GM10847 (cell line): ENCODE data around the gene FOXN4.

Experiments used
- POLR2A ChIP-seq: IDR thresholded peaks from 2 replicates; pipeline ENCODE4 v1.6.1; 2011; ENCODE audit not compliant: insufficient read length; ENCODE audit errors: extremely low read depth

The FOXN4 gene

GRCh38 chr12:109291521-109292341 is 17.4 kb downstream of the FOXN4 start:
- TF ChIP-seq POLR2A: no peak

GRCh38 chr12:109291117-109291516 is 18.0 kb downstream of the FOXN4 start:
- no peak for TF ChIP-seq POLR2A

DNA sequence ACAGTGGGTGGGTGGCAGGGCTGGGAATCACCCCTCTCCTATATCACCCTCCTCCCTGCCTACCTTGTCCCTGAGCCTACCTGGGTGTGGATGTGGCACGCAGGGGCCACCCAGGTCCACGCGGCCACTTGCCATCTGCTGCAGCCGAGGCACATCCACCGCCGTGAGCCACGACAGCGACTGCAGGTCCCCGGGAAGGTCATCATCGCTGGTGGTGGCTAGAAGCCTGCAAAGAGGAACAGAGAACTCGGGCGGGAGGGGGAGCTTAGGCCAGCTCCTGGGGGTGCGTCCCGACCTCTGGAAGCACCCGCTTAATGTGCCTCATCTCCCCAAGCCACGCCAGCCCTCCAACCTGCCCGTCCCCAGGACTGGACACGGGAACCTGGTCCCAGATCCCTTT is 19.0 kb downstream of the FOXN4 start:
- TF ChIP-seq POLR2A: no peak

DNA sequence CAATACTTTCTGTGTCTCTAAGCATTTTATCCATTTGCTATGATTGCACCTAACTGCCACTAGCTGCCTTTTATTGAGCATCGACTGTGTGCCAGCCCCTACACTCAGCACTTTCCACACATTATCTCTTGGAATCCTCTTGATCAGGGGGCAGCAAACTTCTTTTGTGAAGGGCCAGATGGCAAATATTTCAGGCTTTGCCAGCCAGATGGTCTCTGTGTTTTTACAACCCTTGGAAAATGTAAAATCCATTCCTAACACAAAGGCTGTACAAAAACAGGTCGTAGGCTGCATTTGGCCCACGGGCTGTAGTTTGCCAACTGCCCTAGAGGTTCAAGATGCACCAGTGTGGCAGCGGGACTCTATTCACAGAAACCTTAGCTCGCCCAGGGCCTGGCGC is 19.5 kb downstream of the FOXN4 start:
- TF ChIP-seq POLR2A: no peak

DNA sequence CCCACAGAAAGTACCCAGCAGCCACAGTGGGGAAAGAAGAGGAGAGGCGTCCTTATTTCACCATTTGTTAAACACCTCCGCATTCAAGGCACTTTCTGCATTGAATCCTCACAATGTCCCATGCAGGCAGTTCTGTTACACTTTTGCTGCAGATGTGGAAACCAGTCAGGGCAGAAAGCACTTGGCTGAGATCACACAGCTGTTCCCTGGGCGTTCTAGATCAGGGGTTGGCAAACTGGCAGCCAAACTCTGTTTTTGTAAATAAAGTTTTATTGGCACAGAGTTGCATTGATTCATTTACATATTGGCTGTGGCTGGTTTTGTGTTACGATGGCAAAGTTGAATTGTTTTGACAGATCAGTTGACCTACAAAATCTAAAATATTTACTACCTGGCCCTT is 20.1 kb downstream of the FOXN4 start:
- TF ChIP-seq POLR2A: no peak

- no peak for TF ChIP-seq POLR2A
Observed at GRCh38 chr12:109288571-109288970, 20.5 kb downstream of the FOXN4 start.

DNA sequence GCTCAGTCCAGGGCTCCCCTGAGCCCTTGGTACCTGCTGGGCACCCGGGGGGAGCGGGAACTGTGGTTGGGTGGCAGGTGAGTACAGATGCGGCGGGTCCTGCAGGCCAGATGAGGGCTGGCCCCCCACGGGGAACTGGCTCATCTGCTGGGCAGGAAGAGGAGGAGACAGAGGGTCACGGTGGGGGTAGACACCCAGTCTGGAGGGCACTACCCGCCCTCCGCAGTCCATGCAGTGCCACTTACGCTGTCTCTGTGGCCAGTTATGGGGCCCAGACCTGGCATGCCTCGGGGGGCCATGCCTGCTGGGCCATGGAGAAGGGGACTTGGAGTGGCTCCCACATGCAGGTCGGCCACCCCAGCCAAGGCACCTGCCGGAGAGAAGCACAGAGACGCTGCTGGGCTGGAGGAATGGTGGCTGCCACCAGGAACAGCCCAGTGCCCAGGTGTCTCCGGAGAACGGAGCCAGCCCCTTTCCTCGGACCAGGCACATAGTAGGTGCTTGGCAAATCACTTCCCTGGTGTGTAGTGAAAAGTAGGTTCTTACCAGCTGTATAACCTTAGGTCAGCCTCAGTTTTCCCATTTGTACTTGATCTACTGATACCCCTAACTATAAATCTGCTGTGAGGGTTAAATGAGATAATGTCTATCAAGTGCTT is 21.1 kb downstream of the FOXN4 start:
- no peak for TF ChIP-seq POLR2A

- no peak for TF ChIP-seq POLR2A
Observed at GRCh38 chr12:109287181-109287580, 21.9 kb downstream of the FOXN4 start.

DNA sequence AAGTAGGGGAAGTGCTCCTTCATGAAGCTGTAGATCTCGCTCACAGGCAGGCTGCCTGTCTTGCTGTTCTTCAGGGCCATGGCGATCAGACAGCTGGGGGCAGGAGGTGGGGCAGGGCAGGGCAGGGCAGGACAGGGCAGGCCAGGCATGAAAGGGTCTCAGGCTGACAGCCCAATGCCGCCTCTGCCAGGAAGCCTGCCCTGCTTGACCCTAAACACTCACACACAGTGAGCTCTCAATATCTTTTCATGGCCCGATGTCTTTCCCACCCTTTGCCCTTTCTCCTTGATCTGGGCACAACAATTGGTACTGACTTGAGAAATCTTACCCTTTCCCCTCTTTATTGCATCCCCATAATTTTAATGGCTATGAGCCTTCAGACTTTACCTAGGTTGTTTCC is 22.4 kb downstream of the FOXN4 start:
- no peak for TF ChIP-seq POLR2A

DNA sequence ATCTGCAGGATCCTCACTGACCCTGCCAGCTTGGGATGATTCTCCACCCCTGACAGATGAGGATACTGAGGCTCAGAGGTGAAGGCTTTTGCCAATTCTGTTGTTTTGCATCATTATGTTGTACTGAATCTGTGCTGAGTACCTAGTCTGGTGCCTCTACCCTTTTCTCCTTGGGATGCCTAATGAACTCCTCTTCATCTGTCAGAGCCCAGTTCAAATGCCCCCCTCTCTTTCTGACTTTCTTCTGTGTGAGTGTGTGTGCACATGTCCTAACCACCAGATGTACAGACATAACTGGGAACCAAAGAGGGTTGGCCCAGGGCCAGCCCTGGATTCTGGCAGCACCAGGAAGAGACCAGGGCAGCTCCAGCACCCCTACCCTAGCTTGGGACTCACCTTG is 22.8 kb downstream of the FOXN4 start:
- TF ChIP-seq POLR2A: no peak

- TF ChIP-seq POLR2A: no peak
Observed at GRCh38 chr12:109284392-109284791, 24.7 kb downstream of the FOXN4 start.

DNA sequence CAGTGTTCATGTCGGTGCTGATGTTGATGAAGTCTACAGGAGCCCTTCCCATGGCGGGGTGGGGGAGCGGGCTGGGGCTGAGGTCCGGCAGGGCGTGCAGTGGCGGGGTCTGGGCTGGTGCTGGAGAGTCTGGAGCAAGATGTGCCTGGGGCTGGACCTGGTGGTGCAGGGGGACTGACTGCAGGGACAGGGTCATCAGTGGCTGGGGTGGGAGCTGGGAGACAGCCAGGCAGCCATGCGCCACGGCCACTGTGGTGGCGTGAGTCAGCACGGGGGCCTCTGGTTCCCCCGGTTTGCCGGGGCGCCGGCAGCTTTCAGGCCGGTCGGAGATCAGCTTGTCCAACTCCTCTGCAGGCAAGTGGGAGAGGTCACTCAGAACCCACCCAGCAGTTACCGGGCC is 27.6 kb downstream of the FOXN4 start:
- no peak for TF ChIP-seq POLR2A

DNA sequence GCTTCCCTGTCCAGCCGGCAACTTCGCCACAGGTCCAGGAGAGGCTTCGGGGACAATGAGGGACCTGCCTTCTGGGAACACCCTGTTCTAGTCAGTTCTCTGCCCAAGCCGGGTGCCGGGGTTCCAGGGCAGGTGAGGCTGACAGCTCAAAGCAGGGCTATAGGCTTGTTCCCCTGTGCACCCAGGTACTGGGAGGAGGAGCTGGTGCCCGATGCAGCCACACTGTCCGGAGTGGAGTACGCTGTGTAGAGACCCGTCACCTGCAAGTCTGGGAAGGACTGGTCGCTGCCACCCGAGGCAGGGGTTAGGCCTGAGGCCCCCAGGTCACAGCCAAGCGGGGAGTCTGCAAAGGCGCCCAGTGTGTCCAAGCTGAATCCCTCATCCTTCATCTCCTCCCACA is 29.6 kb downstream of the FOXN4 start:
- no peak for TF ChIP-seq POLR2A

GRCh38 chr12:109278912-109279311 is 30.2 kb downstream of the FOXN4 start:
- no peak for TF ChIP-seq POLR2A

GRCh38 chr12:109277899-109278762 is 31.0 kb downstream of the FOXN4 start:
- TF ChIP-seq POLR2A: no peak
